Endothelial cell (in vitro differentiated cells): Measurements from ENCODE around the gene IFNW1. TPM values are rescaled to one million over a fixed set of nuclear protein-coding genes. Genes with fewer than 3 reads are reported as not detected.
"Not testable (repeated sequence)": the region's sequence is repeated elsewhere in the genome, so short reads cannot be mapped to it uniquely, and the experiment has no call there.

ENCODE experiments used
- DNase-seq: peaks from one replicate; pipeline ENCODE4 v3.0.0; 2021; ENCODE audit warnings: low spot score
- H3K27ac Mint-ChIP-seq: one replicate; pipeline ENCODE4 v1.8.0; 2021; ENCODE audit warnings: mixed read lengths, inconsistent platforms; ENCODE audit not compliant: unreplicated experiment
- H3K27me3 Mint-ChIP-seq: one replicate; pipeline ENCODE4 v1.8.0; 2021; ENCODE audit warnings: mild to moderate bottlenecking, moderate library complexity, mixed read lengths, inconsistent platforms; ENCODE audit not compliant: unreplicated experiment
- H3K36me3 Mint-ChIP-seq: one replicate; pipeline ENCODE4 v1.8.0; 2021; ENCODE audit warnings: mild to moderate bottlenecking, low read depth, mixed read lengths, inconsistent platforms; ENCODE audit not compliant: unreplicated experiment
- H3K4me1 Mint-ChIP-seq: one replicate; pipeline ENCODE4 v1.8.0; 2021; ENCODE audit warnings: mild to moderate bottlenecking, mixed read lengths, inconsistent platforms; ENCODE audit not compliant: unreplicated experiment
- H3K4me3 Mint-ChIP-seq: one replicate; pipeline ENCODE4 v1.8.0; 2021; ENCODE audit warnings: mild to moderate bottlenecking, mixed read lengths, inconsistent platforms; ENCODE audit not compliant: unreplicated experiment
- H3K9me3 Mint-ChIP-seq: one replicate; pipeline ENCODE4 v1.8.0; 2021; ENCODE audit warnings: mixed read lengths, inconsistent platforms; ENCODE audit not compliant: unreplicated experiment
- total RNA-seq: library from RNA; stranded (reverse); fragmentation: NEBNext Ultra II Directional; extraction: Animal tissue kit (Norgen Biotek cat#: 25700); gene quantifications from one replicate; pipeline ENCODE4 v1.2.1, GENCODE V29; 2021; ENCODE audit not compliant: unreplicated experiment
- TF ChIP-seq, protein P1 (sequence below): fragments of 200-600 bp; sonication (generic); IDR thresholded peaks from one replicate; pipeline ENCODE4 v1.5.0; 2021; ENCODE audit warnings: antibody characterized with exemption; ENCODE audit not compliant: unreplicated experiment

Gene IFNW1
- total RNA-seq, 1 donor from 2014 or later, result not detected

DNA sequence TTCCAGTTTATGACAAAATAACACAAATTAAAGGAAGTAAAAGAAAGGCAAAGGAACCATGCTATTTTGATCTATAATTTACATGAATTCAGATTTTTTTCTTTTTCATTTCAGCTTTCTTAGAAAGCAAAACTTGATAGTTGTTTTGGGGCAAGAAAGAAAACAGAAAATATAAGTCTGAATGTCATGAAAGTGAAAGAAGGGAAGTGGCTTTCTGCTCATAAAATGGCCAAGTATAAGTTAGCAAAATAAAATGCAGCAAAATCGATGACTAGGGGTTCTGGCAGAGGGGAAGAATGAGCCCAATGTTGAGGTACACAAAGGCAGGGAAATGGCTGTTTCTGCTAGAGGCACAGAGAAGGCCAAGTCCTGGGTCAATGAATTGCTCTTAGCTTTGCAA lies 3.0 kb upstream of the IFNW1 start:
- TF ChIP-seq, protein P1, sequence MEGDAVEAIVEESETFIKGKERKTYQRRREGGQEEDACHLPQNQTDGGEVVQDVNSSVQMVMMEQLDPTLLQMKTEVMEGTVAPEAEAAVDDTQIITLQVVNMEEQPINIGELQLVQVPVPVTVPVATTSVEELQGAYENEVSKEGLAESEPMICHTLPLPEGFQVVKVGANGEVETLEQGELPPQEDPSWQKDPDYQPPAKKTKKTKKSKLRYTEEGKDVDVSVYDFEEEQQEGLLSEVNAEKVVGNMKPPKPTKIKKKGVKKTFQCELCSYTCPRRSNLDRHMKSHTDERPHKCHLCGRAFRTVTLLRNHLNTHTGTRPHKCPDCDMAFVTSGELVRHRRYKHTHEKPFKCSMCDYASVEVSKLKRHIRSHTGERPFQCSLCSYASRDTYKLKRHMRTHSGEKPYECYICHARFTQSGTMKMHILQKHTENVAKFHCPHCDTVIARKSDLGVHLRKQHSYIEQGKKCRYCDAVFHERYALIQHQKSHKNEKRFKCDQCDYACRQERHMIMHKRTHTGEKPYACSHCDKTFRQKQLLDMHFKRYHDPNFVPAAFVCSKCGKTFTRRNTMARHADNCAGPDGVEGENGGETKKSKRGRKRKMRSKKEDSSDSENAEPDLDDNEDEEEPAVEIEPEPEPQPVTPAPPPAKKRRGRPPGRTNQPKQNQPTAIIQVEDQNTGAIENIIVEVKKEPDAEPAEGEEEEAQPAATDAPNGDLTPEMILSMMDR, result no peak
- DNase-seq, result no peak
- Mint-ChIP-seq H3K27me3 (peaks cover 3% of the 10 kb centered on the region), H3K36me3 (no peaks in the 10 kb centered on the region), H3K9me3 (no peaks in the 10 kb centered on the region), H3K4me1 (peaks cover 16% of the 10 kb centered on the region), H3K27ac (peak overlapping the region; percentile 44), H3K4me3 (no peak overlapping the region)

- Mint-ChIP-seq H3K36me3 (no peaks in the 10 kb centered on the region), H3K27me3 (no peaks in the 10 kb centered on the region), H3K4me3 (no peak overlapping the region), H3K27ac (no peak overlapping the region), H3K4me1 (no peaks in the 10 kb centered on the region), H3K9me3 (no peaks in the 10 kb centered on the region)
- TF ChIP-seq, protein P1, result no peak
- no peak for DNase-seq
Observed at GRCh38 chr9:21137020-21137419, 4.6 kb downstream of the IFNW1 start.

DNA sequence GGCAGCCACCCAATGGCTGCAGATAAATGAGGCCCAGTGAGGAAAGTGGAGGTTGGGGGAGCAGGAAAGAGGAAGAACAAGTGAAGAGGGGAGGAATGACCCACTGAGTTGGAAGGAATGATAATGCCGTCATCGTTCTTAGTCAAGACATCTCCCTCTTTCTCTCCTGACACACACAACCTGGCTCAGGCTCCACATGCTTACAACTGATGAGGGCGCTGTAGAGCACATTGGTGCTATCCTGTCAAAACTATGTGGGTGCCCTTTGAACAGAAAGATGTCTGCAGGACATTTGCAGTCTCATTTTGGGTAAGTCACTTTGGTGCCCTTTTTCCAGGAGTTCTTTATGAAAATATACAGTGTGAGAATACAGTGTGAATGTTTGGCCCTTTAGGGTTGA lies 5.9 kb downstream of the IFNW1 start:
- TF ChIP-seq, protein P1, result no peak
- Mint-ChIP-seq H3K4me3 (no peak overlapping the region), H3K9me3 (no peaks in the 10 kb centered on the region), H3K36me3 (no peaks in the 10 kb centered on the region), H3K4me1 (no peaks in the 10 kb centered on the region), H3K27me3 (no peaks in the 10 kb centered on the region), H3K27ac (no peak overlapping the region)
- no peak for DNase-seq

GRCh38 chr9:21128186-21128585 lies 13.4 kb downstream of the IFNW1 start:
- H3K27me3 Mint-ChIP-seq, H3K36me3 Mint-ChIP-seq, H3K9me3 Mint-ChIP-seq, H3K27ac Mint-ChIP-seq, DNase-seq, H3K4me3 Mint-ChIP-seq, H3K4me1 Mint-ChIP-seq: not testable (repeated sequence)

- Mint-ChIP-seq H3K9me3 (no peaks in the 10 kb centered on the region), H3K27me3 (no peaks in the 10 kb centered on the region), H3K4me1 (peaks cover 28% of the 10 kb centered on the region), H3K4me3 (no peak overlapping the region), H3K36me3 (no peaks in the 10 kb centered on the region), H3K27ac (no peak overlapping the region)
- DNase-seq, result no peak
- TF ChIP-seq, protein P1, result no peak
Observed at GRCh38 chr9:21121595-21122251, 19.9 kb downstream of the IFNW1 start.
